ENCODE data around the gene TSNAXIP1. TPM values are rescaled to one million over a fixed set of nuclear protein-coding genes. Genes with fewer than 3 reads are reported as not detected.
"Not testable (repeated sequence)": the region's sequence is repeated elsewhere in the genome, so short reads cannot be mapped to it uniquely, and the experiment has no call there.

TSNAXIP1 gene
- total RNA-seq, 1 experiment from 2014 or later = 0.52 TPM

GRCh38 chr16:67864044-67864443 lies 57.4 kb downstream of the TSNAXIP1 start:
- not testable (repeated sequence) for H3K27me3 ChIP-seq (ENCODE audit: low read length); H3K9ac ChIP-seq (ENCODE audit: low read length); H3K9me3 ChIP-seq (ENCODE audit: low read length); H3K4me3 ChIP-seq (ENCODE audit: low read length); H2AFZ ChIP-seq (ENCODE audit: low read length); H3K27ac ChIP-seq (ENCODE audit: low read length); H3K9me2 ChIP-seq (replicated peaks; ENCODE audit: insufficient read depth, low read length); DNase-seq; H3K4me2 ChIP-seq (ENCODE audit: low read depth, low read length, poor library complexity, severe bottlenecking)
- H3K79me2 ChIP-seq (ENCODE audit: low read length) = peaks cover 58% of the 10 kb centered on the region
- H4K20me1 ChIP-seq (ENCODE audit: insufficient read depth, low read depth, low read length) = peaks cover 24% of the 10 kb centered on the region
- H3K36me3 ChIP-seq (ENCODE audit: insufficient read depth, low read length) = peaks cover 18% of the 10 kb centered on the region; the same call in 1 of the 2 replicates
- H3K4me1 ChIP-seq (ENCODE audit: low read length) = peaks cover 19% of the 10 kb centered on the region

GRCh38 chr16:67864594-67864993 lies 57.9 kb downstream of the TSNAXIP1 start:
- H3K36me3 ChIP-seq (ENCODE audit: insufficient read depth, low read length) = peaks cover 18% of the 10 kb centered on the region; the same call in 1 of the 2 replicates
- peaks cover 53% of the 10 kb centered on the region for H3K79me2 ChIP-seq (ENCODE audit: low read length)
- H3K4me1 ChIP-seq (ENCODE audit: low read length) = peaks cover 15% of the 10 kb centered on the region

GRCh38 chr16:67865318-67865717 lies 58.6 kb downstream of the TSNAXIP1 start:
- H3K9me3 ChIP-seq (ENCODE audit: low read length) = no peaks in the 10 kb centered on the region
- H3K36me3 ChIP-seq (ENCODE audit: insufficient read depth, low read length) = peaks cover 21% of the 10 kb centered on the region; the same call in 1 of the 2 replicates
- peak; percentile 61 for DNase-seq
- no peaks in the 10 kb centered on the region for H3K27me3 ChIP-seq (ENCODE audit: low read length)
- peaks cover 8% of the 10 kb centered on the region for H3K4me1 ChIP-seq (ENCODE audit: low read length)
- H3K4me2 ChIP-seq (ENCODE audit: low read depth, low read length, poor library complexity, severe bottlenecking) = no peak overlapping the region
- no peak overlapping the region for H3K9ac ChIP-seq (ENCODE audit: low read length)
- H2AFZ ChIP-seq (ENCODE audit: low read length) = no peak overlapping the region
- no peaks in the 10 kb centered on the region for H3K9me2 ChIP-seq (replicated peaks; ENCODE audit: insufficient read depth, low read length)
- H4K20me1 ChIP-seq (ENCODE audit: insufficient read depth, low read depth, low read length) = peaks cover 24% of the 10 kb centered on the region
- H3K27ac ChIP-seq (ENCODE audit: low read length) = no peak overlapping the region
- no peak overlapping the region for H3K4me3 ChIP-seq (ENCODE audit: low read length)
- H3K79me2 ChIP-seq (ENCODE audit: low read length) = peaks cover 46% of the 10 kb centered on the region

More at GRCh38 chr16:67864594-67864993, 57.9 kb downstream of the TSNAXIP1 start:
- no peak overlapping the region for H3K27ac ChIP-seq (ENCODE audit: low read length)
- H3K9ac ChIP-seq (ENCODE audit: low read length) = no peak overlapping the region
- H3K9me2 ChIP-seq (replicated peaks; ENCODE audit: insufficient read depth, low read length) = no peaks in the 10 kb centered on the region
- H3K27me3 ChIP-seq (ENCODE audit: low read length) = no peaks in the 10 kb centered on the region
- no peak overlapping the region for H2AFZ ChIP-seq (ENCODE audit: low read length)
- no peak for DNase-seq
- no peaks in the 10 kb centered on the region for H3K9me3 ChIP-seq (ENCODE audit: low read length)
- no peak overlapping the region for H3K4me3 ChIP-seq (ENCODE audit: low read length)
- H3K4me2 ChIP-seq (ENCODE audit: low read depth, low read length, poor library complexity, severe bottlenecking) = no peak overlapping the region
- peaks cover 24% of the 10 kb centered on the region for H4K20me1 ChIP-seq (ENCODE audit: insufficient read depth, low read depth, low read length)

- H3K4me2 ChIP-seq (ENCODE audit: low read depth, low read length, poor library complexity, severe bottlenecking) = no peak overlapping the region
- no peak overlapping the region for H3K27ac ChIP-seq (ENCODE audit: low read length)
- no peaks in the 10 kb centered on the region for H3K27me3 ChIP-seq (ENCODE audit: low read length)
- no peaks in the 10 kb centered on the region for H3K9me2 ChIP-seq (replicated peaks; ENCODE audit: insufficient read depth, low read length)
- peaks cover 8% of the 10 kb centered on the region; the same call in 1 of the 2 replicates for H4K20me1 ChIP-seq (ENCODE audit: insufficient read depth, low read depth, low read length)
- H3K79me2 ChIP-seq (ENCODE audit: low read length) = peaks cover 20% of the 10 kb centered on the region
- no peaks in the 10 kb centered on the region for H3K9me3 ChIP-seq (ENCODE audit: low read length)
- peaks cover 24% of the 10 kb centered on the region; the same call in 1 of the 2 replicates for H3K36me3 ChIP-seq (ENCODE audit: insufficient read depth, low read length)
- H3K9ac ChIP-seq (ENCODE audit: low read length) = no peak overlapping the region
- H2AFZ ChIP-seq (ENCODE audit: low read length) = no peak overlapping the region
- DNase-seq = no peak
- no peak overlapping the region for H3K4me3 ChIP-seq (ENCODE audit: low read length)
- H3K4me1 ChIP-seq (ENCODE audit: low read length) = peaks cover 8% of the 10 kb centered on the region
Measured at GRCh38 chr16:67868290-67868689, 61.6 kb downstream of the TSNAXIP1 start.

GRCh38 chr16:67869653-67870052 lies 63.0 kb downstream of the TSNAXIP1 start:
- H3K9me3 ChIP-seq (ENCODE audit: low read length) = no peaks in the 10 kb centered on the region
- no peak overlapping the region for H2AFZ ChIP-seq (ENCODE audit: low read length)
- H3K4me1 ChIP-seq (ENCODE audit: low read length) = peaks cover 18% of the 10 kb centered on the region
- peaks cover 22% of the 10 kb centered on the region for H3K79me2 ChIP-seq (ENCODE audit: low read length)
- H3K27me3 ChIP-seq (ENCODE audit: low read length) = no peaks in the 10 kb centered on the region
- peaks cover 21% of the 10 kb centered on the region; the same call in 1 of the 2 replicates for H3K36me3 ChIP-seq (ENCODE audit: insufficient read depth, low read length)
- H3K27ac ChIP-seq (ENCODE audit: low read length) = no peak overlapping the region
- no peak overlapping the region for H3K4me2 ChIP-seq (ENCODE audit: low read depth, low read length, poor library complexity, severe bottlenecking)
- H4K20me1 ChIP-seq (ENCODE audit: insufficient read depth, low read depth, low read length) = peaks cover 15% of the 10 kb centered on the region; the same call in 1 of the 2 replicates
- H3K4me3 ChIP-seq (ENCODE audit: low read length) = no peak overlapping the region
- no peak overlapping the region for H3K9ac ChIP-seq (ENCODE audit: low read length)
- DNase-seq = no peak
- no peaks in the 10 kb centered on the region for H3K9me2 ChIP-seq (replicated peaks; ENCODE audit: insufficient read depth, low read length)

GRCh38 chr16:67871256-67871655 lies 64.6 kb downstream of the TSNAXIP1 start:
- no peak overlapping the region for H3K9ac ChIP-seq (ENCODE audit: low read length)
- no peaks in the 10 kb centered on the region for H3K27me3 ChIP-seq (ENCODE audit: low read length)
- H3K79me2 ChIP-seq (ENCODE audit: low read length) = peaks cover 34% of the 10 kb centered on the region
- H2AFZ ChIP-seq (ENCODE audit: low read length) = no peak overlapping the region
- H3K4me2 ChIP-seq (ENCODE audit: low read depth, low read length, poor library complexity, severe bottlenecking) = no peak overlapping the region
- DNase-seq = no peak
- peaks cover 16% of the 10 kb centered on the region; the same call in 1 of the 2 replicates for H4K20me1 ChIP-seq (ENCODE audit: insufficient read depth, low read depth, low read length)
- no peaks in the 10 kb centered on the region for H3K9me2 ChIP-seq (replicated peaks; ENCODE audit: insufficient read depth, low read length)
- peaks cover 17% of the 10 kb centered on the region; the same call in 1 of the 2 replicates for H3K36me3 ChIP-seq (ENCODE audit: insufficient read depth, low read length)
- H3K9me3 ChIP-seq (ENCODE audit: low read length) = no peaks in the 10 kb centered on the region
- H3K4me1 ChIP-seq (ENCODE audit: low read length) = peaks cover 24% of the 10 kb centered on the region
- no peak overlapping the region for H3K4me3 ChIP-seq (ENCODE audit: low read length)
- H3K27ac ChIP-seq (ENCODE audit: low read length) = no peak overlapping the region

GRCh38 chr16:67872131-67872630 lies 65.5 kb downstream of the TSNAXIP1 start:
- Histone ChIP-seq H2AFZ (ENCODE audit: low read length) (no peak overlapping the region), H3K9ac (ENCODE audit: low read length) (peak overlapping the region; percentile 91), H3K9me2 (replicated peaks; ENCODE audit: insufficient read depth, low read length) (no peaks in the 10 kb centered on the region), H3K4me2 (ENCODE audit: low read depth, low read length, poor library complexity, severe bottlenecking) (peak overlapping the region; percentile 75), H3K27me3 (ENCODE audit: low read length) (no peaks in the 10 kb centered on the region), H3K9me3 (ENCODE audit: low read length) (no peaks in the 10 kb centered on the region), H3K36me3 (ENCODE audit: insufficient read depth, low read length) (peaks cover 27% of the 10 kb centered on the region; the same call in 1 of the 2 replicates), H3K79me2 (ENCODE audit: low read length) (peaks cover 38% of the 10 kb centered on the region), H4K20me1 (ENCODE audit: insufficient read depth, low read depth, low read length) (peaks cover 16% of the 10 kb centered on the region; the same call in 1 of the 2 replicates), H3K27ac (ENCODE audit: low read length) (no peak overlapping the region), H3K4me3 (ENCODE audit: low read length) (peak overlapping the region; percentile 74; the same call in 1 of the 2 replicates), H3K4me1 (ENCODE audit: low read length) (peaks cover 24% of the 10 kb centered on the region)
- DNase-seq = peak; percentile 48

GRCh38 chr16:67872631-67873434 lies 66.1 kb downstream of the TSNAXIP1 start, which contains the start of gene EDC4:
Gene EDC4, plus strand, starts transcription at chr16:67873052. Its CDS starts 210 bp downstream, at chr16:67873262.
- peak within 1 kb of the TSS; percentile 75 for H3K4me2 ChIP-seq (ENCODE audit: low read depth, low read length, poor library complexity, severe bottlenecking)
- no peaks in the 10 kb centered on the region for H3K9me2 ChIP-seq (replicated peaks; ENCODE audit: insufficient read depth, low read length)
- peaks cover 16% of the 10 kb centered on the region; the same call in 1 of the 2 replicates for H4K20me1 ChIP-seq (ENCODE audit: insufficient read depth, low read depth, low read length)
- peak within 1 kb of the TSS; percentile 47; the same call in 1 of the 2 replicates for H3K27ac ChIP-seq (ENCODE audit: low read length)
- no peaks in the 10 kb centered on the region for H3K9me3 ChIP-seq (ENCODE audit: low read length)
- peak; percentile 94 for DNase-seq
- peaks cover 38% of the 10 kb centered on the region for H3K79me2 ChIP-seq (ENCODE audit: low read length)
- peak within 1 kb of the TSS; percentile 41; the same call in 1 of the 2 replicates for H2AFZ ChIP-seq (ENCODE audit: low read length)
- peaks cover 24% of the 10 kb centered on the region for H3K4me1 ChIP-seq (ENCODE audit: low read length)
- H3K4me3 ChIP-seq (ENCODE audit: low read length) = peak within 1 kb of the TSS; percentile 74
- H3K36me3 ChIP-seq (ENCODE audit: insufficient read depth, low read length) = peaks cover 28% of the 10 kb centered on the region; the same call in 1 of the 2 replicates
- no peaks in the 10 kb centered on the region for H3K27me3 ChIP-seq (ENCODE audit: low read length)
- H3K9ac ChIP-seq (ENCODE audit: low read length) = peak within 1 kb of the TSS; percentile 91
